ENCODE data around the gene AK2.

DNA sequence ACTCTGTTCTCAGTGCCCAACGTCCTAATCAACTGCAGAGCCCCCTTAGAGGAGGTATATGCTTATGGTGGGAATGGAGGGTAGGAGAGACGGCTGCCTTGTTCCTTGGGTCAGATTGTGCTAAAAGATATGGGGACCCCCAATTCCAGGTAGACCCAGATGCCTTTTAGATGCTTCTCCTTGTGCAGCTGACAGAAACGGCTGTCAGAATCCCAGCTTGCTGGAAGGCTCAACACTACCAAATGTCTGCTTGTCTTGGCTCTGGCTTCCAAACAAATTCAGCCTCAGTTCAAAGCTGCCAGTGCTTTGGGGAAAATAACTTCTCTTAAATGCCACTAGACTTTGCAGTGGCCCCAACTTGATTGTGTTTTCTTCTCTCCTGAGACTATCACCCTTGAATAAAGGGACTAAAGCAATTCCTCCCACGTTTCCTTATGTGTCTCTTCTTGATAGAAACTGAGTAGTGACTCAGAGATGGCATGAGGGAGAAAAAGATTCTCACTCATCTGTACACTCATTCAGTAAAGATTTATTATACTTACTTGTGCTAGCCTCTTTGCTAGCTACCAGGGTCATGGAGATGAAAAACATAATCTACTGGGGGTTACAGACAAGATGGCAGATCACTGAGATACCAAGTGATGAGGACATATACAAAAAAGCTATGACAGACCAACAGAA, 68.7 kb downstream of the AK2 start:
- TF ChIP-seq CTCF (IDR thresholded peaks at IDR 0.05) = no peak
- TF ChIP-seq POLR2A (IDR thresholded peaks at IDR 0.05) = no peak
